ENCODE results near the gene SIRT1.

Gene SIRT1

GRCh38 chr10:67883710-67884312, 645 bp upstream of the SIRT1 start:
- no peaks in the 10 kb centered on the region for H3K9me3 ChIP-seq (ENCODE audit: control insufficient read depth in 1 of 2, low read length in 2 of 2)
- peaks cover 0 to 7% of the 10 kb centered on the region in 2 donors for H3K4me1 ChIP-seq (ENCODE audit: control insufficient read depth in 1 of 2, insufficient read depth in 2 of 2, low read length in 2 of 2)
- peak overlapping the region; percentile 80 to 83 for H3K4me3 ChIP-seq (ENCODE audit: low read depth in 1 of 2, low read length in 2 of 2)
- H3K27me3 ChIP-seq (ENCODE audit: low read depth, low read length) = no peaks in the 10 kb centered on the region
- peak overlapping the region; percentile 94 for H3K27ac ChIP-seq (ENCODE audit: low read length)
- H3K36me3 ChIP-seq (ENCODE audit: control insufficient read depth in 1 of 2, insufficient read depth in 2 of 2, low read length in 2 of 2) = peaks cover 10 to 17% of the 10 kb centered on the region in 2 donors

- H3K27ac ChIP-seq (ENCODE audit: low read length) = peak overlapping the region; percentile 75
- H3K4me1 ChIP-seq (ENCODE audit: control insufficient read depth in 1 of 2, insufficient read depth in 2 of 2, low read length in 2 of 2) = peaks cover 0 to 13% of the 10 kb centered on the region in 2 donors
- H3K27me3 ChIP-seq (ENCODE audit: low read depth, low read length) = no peaks in the 10 kb centered on the region
- peaks cover 23 to 26% of the 10 kb centered on the region in 2 donors for H3K36me3 ChIP-seq (ENCODE audit: control insufficient read depth in 1 of 2, insufficient read depth in 2 of 2, low read length in 2 of 2)
- H3K9me3 ChIP-seq (ENCODE audit: control insufficient read depth in 1 of 2, low read length in 2 of 2) = no peaks in the 10 kb centered on the region
- peak overlapping the region; percentile 83 to 97 for H3K4me3 ChIP-seq (ENCODE audit: low read depth in 1 of 2, low read length in 2 of 2)
Observed at GRCh38 chr10:67884842-67885670, 600 bp downstream of the SIRT1 start.

- peaks cover 0 to 5% of the 10 kb centered on the region in 2 donors for H3K4me1 ChIP-seq (ENCODE audit: control insufficient read depth in 1 of 2, insufficient read depth in 2 of 2, low read length in 2 of 2)
Observed at GRCh38 chr10:67893637-67894036, 9.2 kb downstream of the SIRT1 start.

GRCh38 chr10:67903581-67903980, 19.1 kb downstream of the SIRT1 start:
- Histone ChIP-seq H3K4me1 (ENCODE audit: control insufficient read depth in 1 of 2, insufficient read depth in 2 of 2, low read length in 2 of 2) (no peaks in the 10 kb centered on the region), H3K27me3 (ENCODE audit: low read depth, low read length) (no peaks in the 10 kb centered on the region), H3K36me3 (ENCODE audit: control insufficient read depth in 1 of 2, insufficient read depth in 2 of 2, low read length in 2 of 2) (peaks cover 17 to 36% of the 10 kb centered on the region in 2 donors), H3K4me3 (ENCODE audit: low read depth in 1 of 2, low read length in 2 of 2) (no peak overlapping the region), H3K27ac (ENCODE audit: low read length) (no peak overlapping the region), H3K9me3 (ENCODE audit: control insufficient read depth in 1 of 2, low read length in 2 of 2) (no peaks in the 10 kb centered on the region)

More at GRCh38 chr10:67893637-67894036, 9.2 kb downstream of the SIRT1 start:
- Histone ChIP-seq H3K4me3 (ENCODE audit: low read depth in 1 of 2, low read length in 2 of 2) (no peak overlapping the region), H3K27me3 (ENCODE audit: low read depth, low read length) (no peaks in the 10 kb centered on the region), H3K27ac (ENCODE audit: low read length) (no peak overlapping the region), H3K9me3 (ENCODE audit: control insufficient read depth in 1 of 2, low read length in 2 of 2) (no peaks in the 10 kb centered on the region), H3K36me3 (ENCODE audit: control insufficient read depth in 1 of 2, insufficient read depth in 2 of 2, low read length in 2 of 2) (peaks cover 34 to 59% of the 10 kb centered on the region in 2 donors)

GRCh38 chr10:67912331-67912946, 28.0 kb downstream of the SIRT1 start:
- no peaks in the 10 kb centered on the region for H3K4me1 ChIP-seq (ENCODE audit: control insufficient read depth in 1 of 2, insufficient read depth in 2 of 2, low read length in 2 of 2)
- peaks cover 38 to 70% of the 10 kb centered on the region in 2 donors for H3K36me3 ChIP-seq (ENCODE audit: control insufficient read depth in 1 of 2, insufficient read depth in 2 of 2, low read length in 2 of 2)
- no peak overlapping the region for H3K4me3 ChIP-seq (ENCODE audit: low read depth in 1 of 2, low read length in 2 of 2)
- H3K27me3 ChIP-seq (ENCODE audit: low read depth, low read length) = no peaks in the 10 kb centered on the region
- H3K27ac ChIP-seq (ENCODE audit: low read length) = no peak overlapping the region
- H3K9me3 ChIP-seq (ENCODE audit: control insufficient read depth in 1 of 2, low read length in 2 of 2) = no peaks in the 10 kb centered on the region

GRCh38 chr10:67914777-67915340, 30.4 kb downstream of the SIRT1 start:
- H3K4me1 ChIP-seq (ENCODE audit: control insufficient read depth in 1 of 2, insufficient read depth in 2 of 2, low read length in 2 of 2) = no peaks in the 10 kb centered on the region
- no peak overlapping the region for H3K27ac ChIP-seq (ENCODE audit: low read length)
- no peaks in the 10 kb centered on the region for H3K9me3 ChIP-seq (ENCODE audit: control insufficient read depth in 1 of 2, low read length in 2 of 2)
- peaks cover 41 to 54% of the 10 kb centered on the region in 2 donors for H3K36me3 ChIP-seq (ENCODE audit: control insufficient read depth in 1 of 2, insufficient read depth in 2 of 2, low read length in 2 of 2)
- no peaks in the 10 kb centered on the region for H3K27me3 ChIP-seq (ENCODE audit: low read depth, low read length)
- H3K4me3 ChIP-seq (ENCODE audit: low read depth in 1 of 2, low read length in 2 of 2) = no peak overlapping the region

GRCh38 chr10:67917169-67917568, 32.7 kb downstream of the SIRT1 start:
- Histone ChIP-seq H3K36me3 (ENCODE audit: control insufficient read depth in 1 of 2, insufficient read depth in 2 of 2, low read length in 2 of 2) (peaks cover 38 to 41% of the 10 kb centered on the region in 2 donors), H3K27ac (ENCODE audit: low read length) (no peak overlapping the region), H3K4me1 (ENCODE audit: control insufficient read depth in 1 of 2, insufficient read depth in 2 of 2, low read length in 2 of 2) (no peaks in the 10 kb centered on the region), H3K4me3 (ENCODE audit: low read depth in 1 of 2, low read length in 2 of 2) (no peak overlapping the region), H3K9me3 (ENCODE audit: control insufficient read depth in 1 of 2, low read length in 2 of 2) (no peaks in the 10 kb centered on the region), H3K27me3 (ENCODE audit: low read depth, low read length) (no peaks in the 10 kb centered on the region)

- H3K4me3 ChIP-seq (ENCODE audit: low read depth in 1 of 2, low read length in 2 of 2) = no peak overlapping the region
- no peaks in the 10 kb centered on the region for H3K27me3 ChIP-seq (ENCODE audit: low read depth, low read length)
- no peak overlapping the region for H3K27ac ChIP-seq (ENCODE audit: low read length)
- no peaks in the 10 kb centered on the region for H3K9me3 ChIP-seq (ENCODE audit: control insufficient read depth in 1 of 2, low read length in 2 of 2)
- peaks cover 33 to 36% of the 10 kb centered on the region in 2 donors for H3K36me3 ChIP-seq (ENCODE audit: control insufficient read depth in 1 of 2, insufficient read depth in 2 of 2, low read length in 2 of 2)
- no peaks in the 10 kb centered on the region for H3K4me1 ChIP-seq (ENCODE audit: control insufficient read depth in 1 of 2, insufficient read depth in 2 of 2, low read length in 2 of 2)
Observed at GRCh38 chr10:67917679-67918078, 33.2 kb downstream of the SIRT1 start.

GRCh38 chr10:67921065-67921464, 36.6 kb downstream of the SIRT1 start:
- Histone ChIP-seq H3K9me3 (ENCODE audit: control insufficient read depth in 1 of 2, low read length in 2 of 2) (no peaks in the 10 kb centered on the region), H3K27ac (ENCODE audit: low read length) (no peak overlapping the region), H3K4me1 (ENCODE audit: control insufficient read depth in 1 of 2, insufficient read depth in 2 of 2, low read length in 2 of 2) (no peaks in the 10 kb centered on the region), H3K27me3 (ENCODE audit: low read depth, low read length) (no peaks in the 10 kb centered on the region), H3K4me3 (ENCODE audit: low read depth in 1 of 2, low read length in 2 of 2) (no peak overlapping the region), H3K36me3 (ENCODE audit: control insufficient read depth in 1 of 2, insufficient read depth in 2 of 2, low read length in 2 of 2) (peaks cover 21 to 32% of the 10 kb centered on the region in 2 donors)

GRCh38 chr10:67923551-67923950, 39.1 kb downstream of the SIRT1 start:
- H3K9me3 ChIP-seq (ENCODE audit: control insufficient read depth in 1 of 2, low read length in 2 of 2) = no peaks in the 10 kb centered on the region
- no peak overlapping the region for H3K27ac ChIP-seq (ENCODE audit: low read length)
- H3K36me3 ChIP-seq (ENCODE audit: control insufficient read depth in 1 of 2, insufficient read depth in 2 of 2, low read length in 2 of 2) = peaks cover 14 to 29% of the 10 kb centered on the region in 2 donors
- no peaks in the 10 kb centered on the region for H3K27me3 ChIP-seq (ENCODE audit: low read depth, low read length)
- no peak overlapping the region for H3K4me3 ChIP-seq (ENCODE audit: low read depth in 1 of 2, low read length in 2 of 2)
- no peaks in the 10 kb centered on the region for H3K4me1 ChIP-seq (ENCODE audit: control insufficient read depth in 1 of 2, insufficient read depth in 2 of 2, low read length in 2 of 2)

GRCh38 chr10:67924136-67924535, 39.7 kb downstream of the SIRT1 start:
- H3K27ac ChIP-seq (ENCODE audit: low read length) = no peak overlapping the region
- H3K9me3 ChIP-seq (ENCODE audit: control insufficient read depth in 1 of 2, low read length in 2 of 2) = no peaks in the 10 kb centered on the region
- no peaks in the 10 kb centered on the region for H3K27me3 ChIP-seq (ENCODE audit: low read depth, low read length)
- H3K4me3 ChIP-seq (ENCODE audit: low read depth in 1 of 2, low read length in 2 of 2) = no peak overlapping the region
- peaks cover 12 to 26% of the 10 kb centered on the region in 2 donors for H3K36me3 ChIP-seq (ENCODE audit: control insufficient read depth in 1 of 2, insufficient read depth in 2 of 2, low read length in 2 of 2)
- H3K4me1 ChIP-seq (ENCODE audit: control insufficient read depth in 1 of 2, insufficient read depth in 2 of 2, low read length in 2 of 2) = no peaks in the 10 kb centered on the region

Data from muscle layer of duodenum (tissue), 2 donors.